ENCODE results near the gene LBH.

The LBH gene

DNA sequence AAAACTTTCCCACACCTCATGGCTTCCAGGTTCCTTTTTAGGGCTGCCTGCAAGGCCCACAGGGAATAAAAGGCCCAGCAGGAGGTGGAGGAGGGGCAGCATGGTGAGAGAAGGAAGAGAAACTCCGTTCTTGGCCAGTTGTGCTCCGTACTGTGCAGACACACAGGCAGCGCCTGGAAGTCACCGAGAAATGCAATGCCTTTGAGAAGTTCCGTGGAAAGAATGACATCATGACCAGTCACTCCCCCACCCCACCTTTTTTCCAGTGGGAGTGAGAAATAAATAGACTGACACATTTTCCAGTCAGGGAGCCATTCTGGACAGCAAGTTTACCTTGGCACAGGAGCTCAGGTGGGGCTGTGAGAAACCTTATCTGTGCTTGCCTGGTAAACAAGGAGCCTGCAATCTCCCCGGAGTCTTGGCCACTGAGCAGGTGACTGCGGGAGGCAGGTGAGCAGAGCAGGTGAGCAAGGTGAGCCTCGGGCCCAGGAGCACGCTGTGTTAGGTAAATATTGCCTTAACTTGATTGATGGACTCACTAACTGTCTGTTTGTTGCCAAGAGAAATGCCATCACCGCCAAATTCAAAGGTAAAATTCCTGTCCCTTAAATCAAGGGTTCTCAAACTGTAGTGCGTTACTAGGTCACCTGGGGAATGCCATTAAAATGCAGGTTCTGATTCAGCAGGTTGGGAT, 13.5 kb upstream of the LBH start:
- DNase-seq, result no peak

DNA sequence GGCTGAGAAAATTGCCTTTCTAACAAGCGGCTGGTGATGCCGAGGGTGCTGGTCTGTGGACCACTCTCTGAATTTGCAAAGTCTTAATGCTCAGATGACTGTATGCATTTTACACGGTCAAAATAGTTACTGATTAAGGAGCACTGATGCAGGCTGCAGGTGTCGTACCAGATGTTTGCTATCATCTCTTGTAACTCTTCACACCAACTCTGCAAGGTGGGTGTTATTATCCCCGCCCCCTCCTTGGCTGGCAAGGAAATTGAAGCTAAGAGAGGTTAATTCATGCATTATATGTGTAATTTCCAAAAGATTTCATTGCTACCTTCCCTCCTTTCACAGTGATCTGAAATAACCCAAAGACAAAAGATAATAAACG, 13.0 kb upstream of the LBH start:
- DNase-seq, result no peak

DNA sequence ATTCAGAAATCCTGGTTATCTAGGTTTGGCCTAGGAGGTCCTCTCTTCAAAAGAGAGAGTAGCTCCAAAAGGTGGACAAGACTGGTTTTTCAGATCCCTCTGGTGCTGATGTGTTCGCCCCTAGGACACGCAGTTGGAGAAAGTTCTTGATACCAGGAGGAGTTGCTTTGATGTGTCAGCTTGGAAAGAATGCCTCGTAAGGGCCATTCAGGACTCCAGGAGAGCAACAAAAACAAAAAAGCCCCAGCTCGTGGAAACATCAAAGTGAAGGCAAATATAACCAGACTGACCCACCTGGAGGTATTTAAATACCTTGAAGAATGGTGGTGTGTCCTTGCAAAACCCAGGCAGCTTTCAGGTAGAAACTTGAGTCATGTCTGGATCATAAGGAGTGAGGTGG, 12.5 kb upstream of the LBH start:
- no peak for DNase-seq

DNA sequence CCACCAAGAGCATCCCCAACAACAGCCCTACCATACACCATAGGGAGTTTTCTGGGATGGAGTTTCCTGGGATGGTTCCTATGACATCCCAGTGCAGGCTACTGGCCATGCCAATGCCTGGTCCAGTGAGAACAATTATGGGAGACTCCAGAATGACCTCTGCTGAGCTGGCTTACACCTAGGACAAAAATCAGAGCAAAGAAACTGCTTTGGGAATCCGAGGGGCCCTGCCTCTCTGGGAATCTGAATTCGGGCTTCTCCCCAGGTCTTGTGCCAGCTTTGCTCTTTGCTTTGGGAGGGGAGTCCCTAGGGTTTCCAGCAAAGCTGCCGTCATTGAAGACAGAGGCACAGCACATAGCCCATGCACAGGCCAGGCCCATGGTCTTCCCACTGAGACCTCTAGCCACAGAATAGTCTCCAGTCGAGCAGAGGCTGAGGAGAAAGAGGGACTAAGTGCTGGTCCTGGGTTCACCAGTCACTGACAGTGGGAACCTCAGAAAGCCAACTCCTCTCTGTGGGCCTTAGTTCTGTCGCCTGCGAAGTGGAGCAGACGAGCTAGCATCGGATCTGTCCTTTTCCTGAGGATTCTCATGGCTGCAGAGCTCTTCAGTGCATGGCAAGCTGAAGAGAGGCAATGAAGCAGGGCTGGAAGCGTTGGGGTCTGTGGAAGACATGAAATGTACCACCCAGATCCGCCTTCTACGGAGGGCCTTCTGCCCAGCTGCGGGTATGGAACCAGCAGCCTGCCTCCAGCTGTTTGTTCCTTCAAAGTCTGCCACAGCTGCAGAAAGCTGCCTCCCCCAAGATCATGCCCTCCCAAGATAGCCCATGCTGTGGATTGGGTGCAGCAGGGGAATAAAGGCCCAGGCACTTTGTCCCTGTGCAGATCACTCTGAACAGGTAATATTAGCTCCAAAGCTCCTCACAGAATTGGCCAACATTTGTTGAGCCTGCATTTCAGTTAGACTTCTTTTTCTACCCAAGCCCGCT, 11.2 kb upstream of the LBH start:
- DNase-seq, result no peak

DNA sequence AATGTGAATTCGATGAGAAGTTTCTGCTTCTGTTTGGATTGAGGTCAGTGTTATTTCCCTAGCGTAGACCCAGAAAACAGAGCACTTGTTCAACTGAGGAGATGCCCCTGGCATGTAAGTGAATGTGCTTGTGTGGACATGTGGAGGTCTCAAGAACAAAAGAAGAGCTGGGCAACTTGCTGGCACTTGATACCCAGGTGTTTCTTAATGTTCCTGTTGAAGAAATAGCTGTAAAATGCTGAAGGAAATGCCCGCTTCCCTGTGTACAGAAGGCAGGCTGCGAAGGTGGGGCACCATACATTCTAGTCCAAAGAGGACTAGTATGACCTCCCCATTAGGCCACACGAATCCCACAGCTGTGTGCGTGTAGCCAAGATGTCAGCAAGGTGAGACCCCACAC, 9.8 kb upstream of the LBH start:
- no peak for DNase-seq

DNA sequence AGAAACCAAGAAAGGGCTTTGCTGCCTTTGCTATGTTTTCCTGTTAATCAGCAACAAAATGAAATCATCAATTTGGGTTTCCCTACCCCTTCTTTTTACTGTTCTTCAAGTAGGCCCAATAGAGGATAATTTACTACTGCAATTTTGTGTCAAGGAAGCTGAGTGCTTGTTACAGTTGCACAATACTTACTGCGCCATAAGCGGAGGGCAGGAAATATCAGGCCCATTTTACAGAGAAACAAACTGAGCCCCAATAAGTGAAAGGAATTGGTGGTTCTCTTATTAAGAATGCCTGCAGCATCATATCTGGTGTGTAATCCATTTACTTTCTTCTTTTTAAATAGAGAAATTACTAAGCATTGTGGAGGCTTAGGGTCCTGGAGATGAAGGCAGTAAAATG, 9.3 kb upstream of the LBH start:
- DNase-seq, result no peak

DNA sequence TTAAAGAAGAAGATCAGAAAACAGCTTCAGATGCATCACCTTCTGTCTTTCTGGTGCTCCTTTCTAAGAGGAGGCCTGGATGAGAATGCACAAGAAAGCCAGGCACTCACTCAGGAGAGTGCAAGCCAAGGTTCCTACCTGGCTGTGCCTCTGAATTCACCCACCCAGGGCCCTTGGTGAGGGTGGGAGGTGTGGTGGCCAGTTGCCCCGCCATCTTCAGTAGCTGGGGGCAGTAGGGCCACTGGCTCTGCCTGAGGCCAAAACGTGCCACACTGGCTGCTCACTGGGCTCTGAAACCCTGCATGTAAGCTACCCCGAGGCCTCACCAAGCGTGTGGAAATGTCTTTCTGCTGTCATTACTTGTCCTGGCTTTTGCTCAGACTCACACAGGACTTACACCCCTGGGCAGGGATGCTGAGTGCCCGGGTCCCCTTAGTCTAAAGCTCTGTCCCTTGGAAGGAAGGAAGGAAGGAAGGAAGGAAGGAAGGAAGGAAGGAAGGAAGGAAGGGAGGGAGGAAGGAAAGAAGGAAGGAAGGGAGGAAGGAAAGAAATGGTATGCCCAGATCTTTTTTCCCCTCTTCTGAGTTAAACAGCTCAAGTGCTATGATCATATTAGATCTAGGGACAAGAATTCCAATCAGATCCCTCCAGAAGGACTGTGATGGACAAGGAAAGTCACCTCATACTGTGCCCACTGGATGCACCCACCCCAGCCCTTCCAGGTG, 8.5 kb upstream of the LBH start:
- no peak for DNase-seq

DNA sequence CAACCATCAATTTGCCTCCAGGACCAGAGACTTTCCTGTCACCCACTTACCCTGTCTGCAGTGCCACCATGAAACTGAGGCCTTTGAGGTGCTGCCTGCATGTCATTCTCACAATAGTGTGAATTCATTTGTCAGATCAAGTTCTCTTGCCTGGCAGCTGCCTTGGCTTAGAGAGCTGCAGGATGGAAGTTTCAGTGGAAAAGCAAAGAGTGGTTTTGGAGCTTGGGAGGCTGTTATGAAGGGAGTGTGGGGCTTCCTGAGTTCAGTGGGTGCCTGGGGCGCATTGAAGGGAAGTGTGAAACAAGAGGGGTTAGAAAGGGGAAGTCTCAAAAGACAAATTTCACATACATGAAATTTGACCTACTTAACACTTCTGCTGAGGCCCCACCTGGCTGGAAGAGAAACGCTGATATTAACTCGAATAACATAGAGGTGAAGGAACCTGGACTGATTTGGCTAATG, 7.9 kb upstream of the LBH start:
- no peak for DNase-seq

DNA sequence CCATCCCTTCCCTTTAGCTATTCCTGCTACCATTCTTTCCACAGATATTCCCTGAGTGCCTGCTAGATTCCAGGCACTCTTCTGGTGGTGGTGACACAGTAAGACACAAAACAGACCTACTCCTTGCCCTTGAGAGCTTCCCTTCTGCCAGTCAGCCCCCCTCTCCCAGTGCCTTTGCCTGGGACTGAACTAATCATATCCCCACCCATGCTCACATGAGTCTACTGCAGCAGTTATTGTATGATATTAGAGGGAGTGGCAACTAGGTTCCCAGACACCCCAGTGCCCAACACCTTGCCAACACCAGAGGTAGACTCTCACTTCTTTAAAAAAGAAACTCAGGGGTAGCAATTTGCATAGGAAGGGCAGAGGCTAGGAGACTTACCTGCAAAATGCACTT, 7.2 kb upstream of the LBH start:
- no peak for DNase-seq

DNA sequence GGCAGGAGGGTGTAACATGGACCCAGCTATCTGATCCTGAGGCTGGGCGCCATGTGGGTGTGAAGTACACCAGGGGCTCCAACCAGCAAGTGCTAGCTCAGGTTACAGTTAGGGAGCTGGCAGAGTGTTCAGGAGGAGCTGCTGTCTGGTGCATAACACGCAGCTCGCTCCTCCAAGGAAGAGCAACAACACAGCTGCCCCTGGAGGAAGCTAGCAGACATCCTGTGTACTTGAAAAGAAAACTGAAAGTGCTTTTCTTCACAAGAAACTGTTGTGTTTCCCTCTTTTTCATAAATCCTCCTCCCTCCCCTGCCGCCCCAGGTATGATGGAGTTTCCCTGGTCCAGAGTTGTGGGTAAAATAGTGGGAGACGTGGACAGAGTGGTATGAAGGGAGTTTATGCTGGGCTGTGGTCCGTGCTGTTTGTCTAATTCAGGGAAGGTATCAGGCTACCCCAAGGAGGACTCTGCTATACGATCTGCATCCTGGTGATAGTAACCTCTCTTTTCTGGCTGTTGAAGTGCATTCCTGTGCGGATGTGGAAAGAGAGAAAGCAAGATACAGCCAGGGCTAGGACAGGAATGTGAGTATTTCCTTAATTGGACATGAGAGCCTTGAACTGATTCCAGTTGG, 6.1 kb upstream of the LBH start:
- DNase-seq, result peak; percentile 68

DNA sequence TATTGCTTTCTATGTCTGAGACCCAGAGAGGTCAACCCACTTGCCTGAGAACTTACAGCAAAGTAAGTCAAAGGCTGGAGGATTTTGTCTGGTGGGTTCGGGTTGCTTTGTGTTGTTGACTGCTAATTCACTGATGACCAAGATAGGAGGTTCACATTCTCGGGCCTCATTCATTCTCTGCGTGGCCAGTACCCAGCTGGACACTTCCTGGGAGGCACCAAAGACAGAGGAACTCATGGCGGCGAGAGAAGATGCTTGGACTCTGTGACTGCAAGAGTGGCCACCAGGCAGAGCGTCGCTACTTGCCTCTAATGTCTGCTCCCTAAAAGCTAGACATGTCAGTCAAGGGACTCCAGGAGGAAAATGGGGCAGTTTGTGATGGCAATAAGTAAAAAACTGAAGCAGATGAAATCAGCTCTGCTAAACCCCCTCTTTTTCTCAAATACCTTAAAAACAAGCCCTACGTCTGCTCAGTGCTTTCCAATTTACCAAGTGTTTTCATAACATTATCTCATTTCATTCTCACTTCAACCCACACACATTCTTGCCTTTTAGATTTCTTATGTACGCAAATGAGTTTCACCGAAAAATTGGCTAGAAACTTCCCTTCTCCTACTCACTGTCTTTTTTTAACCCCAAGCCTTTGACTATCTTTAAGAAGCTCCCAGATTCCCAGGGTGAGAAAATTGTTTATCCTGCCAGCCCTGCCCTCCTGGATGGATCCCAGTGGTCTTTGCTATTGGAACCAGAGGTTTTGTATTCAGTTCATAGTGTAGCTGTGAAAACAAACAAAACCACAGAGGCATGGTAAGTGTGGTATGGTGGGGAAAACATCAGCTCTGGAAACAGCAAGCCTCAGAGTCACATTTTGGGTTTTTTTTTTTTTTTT, 4.9 kb upstream of the LBH start:
- peak; percentile 49 for DNase-seq

DNA sequence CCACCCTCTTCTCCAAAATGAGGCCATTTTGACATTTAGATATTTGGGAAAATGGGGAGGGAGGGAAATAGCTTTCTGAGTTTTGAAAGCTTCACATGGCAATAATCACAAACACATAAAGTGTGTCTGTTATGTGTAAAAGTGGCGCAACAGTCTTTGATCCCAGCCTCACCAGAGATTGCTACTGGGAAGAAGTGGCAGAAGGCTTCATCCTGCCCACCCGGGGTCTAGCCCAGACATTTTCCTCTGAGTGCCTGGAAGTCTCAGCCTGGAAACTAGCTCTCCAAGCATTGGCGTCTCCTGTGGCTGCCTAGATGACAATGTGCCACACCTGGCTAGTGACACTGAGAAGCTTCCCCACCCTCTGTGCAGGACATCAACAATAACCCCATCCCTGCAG, 1.7 kb upstream of the LBH start:
- DNase-seq, result no peak

DNA sequence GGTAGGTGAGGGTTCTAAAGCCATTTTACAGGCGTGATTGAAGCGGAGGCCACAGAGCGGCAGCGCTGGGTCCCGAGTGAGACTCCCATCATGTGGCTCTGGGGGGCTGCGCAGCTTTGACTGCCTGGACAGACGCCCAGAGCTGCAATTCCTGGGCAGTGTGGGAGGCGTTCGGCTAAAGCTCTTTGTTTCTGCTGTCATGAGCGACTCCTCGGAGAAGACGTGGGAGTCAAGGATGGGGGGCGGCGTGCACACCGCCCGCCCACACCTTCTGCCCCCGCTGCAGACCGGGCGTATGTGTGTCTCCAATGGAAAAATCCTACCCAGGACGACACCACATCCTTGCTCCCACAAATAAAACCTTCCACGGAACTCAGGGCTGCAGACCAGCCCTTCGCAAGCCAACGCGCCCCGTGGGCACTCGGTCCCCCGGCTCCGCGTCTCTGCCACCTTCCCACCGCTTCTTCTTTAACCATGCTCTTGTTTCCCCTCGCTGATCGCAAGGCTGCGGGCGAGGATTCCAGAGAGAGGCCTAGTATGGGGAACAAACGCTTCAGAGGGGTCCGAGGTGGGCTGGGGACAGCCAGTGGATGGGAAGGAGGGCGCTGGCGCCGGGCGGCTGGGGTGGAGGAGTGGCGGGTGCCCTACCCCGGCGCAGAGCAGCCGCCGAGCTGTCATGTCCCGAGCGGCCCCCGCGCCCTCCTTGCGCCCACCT, 680 bp upstream of the LBH start:
- no peak for DNase-seq

DNA sequence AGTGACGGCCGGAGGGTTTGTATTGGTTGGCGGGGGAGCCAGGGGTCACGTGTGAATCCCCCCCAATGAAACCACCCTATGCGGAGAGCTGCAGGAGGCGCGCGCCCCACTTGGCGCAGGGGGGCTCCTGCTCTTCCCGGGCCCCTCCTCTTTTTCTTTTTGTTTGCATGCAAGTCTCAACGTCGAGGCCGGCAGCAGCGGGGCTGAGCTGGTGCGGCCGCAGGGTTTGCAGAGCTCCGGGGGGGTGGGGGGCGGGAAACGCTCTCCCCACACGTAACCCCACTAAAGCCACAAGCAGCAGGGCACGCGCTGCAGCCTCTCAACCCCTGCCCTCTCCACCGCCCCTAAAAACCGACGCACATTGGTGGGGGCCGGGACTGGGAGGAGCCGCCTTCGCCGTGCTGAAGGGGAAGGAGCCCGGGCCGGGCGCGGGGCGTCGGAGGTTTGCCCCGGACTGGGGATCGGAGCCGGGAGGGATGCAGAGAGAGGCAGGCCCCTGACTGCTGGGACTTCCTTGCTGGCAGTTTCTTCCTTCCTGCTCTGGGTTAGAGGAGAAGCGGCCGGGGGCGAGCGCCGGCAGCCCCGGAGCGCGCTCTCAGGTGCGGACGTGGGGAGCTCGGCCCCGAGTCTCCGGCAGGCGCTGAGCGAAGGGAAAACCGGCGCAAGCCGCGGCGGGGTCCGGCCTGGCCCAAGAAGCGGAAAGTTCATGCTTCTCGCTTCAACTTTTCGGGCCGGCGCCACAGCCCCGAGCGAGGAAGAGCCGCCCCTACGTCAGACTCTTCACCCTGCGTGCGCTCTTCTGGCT, 864 bp downstream of the LBH start:
- peak; percentile 68 for DNase-seq

DNA sequence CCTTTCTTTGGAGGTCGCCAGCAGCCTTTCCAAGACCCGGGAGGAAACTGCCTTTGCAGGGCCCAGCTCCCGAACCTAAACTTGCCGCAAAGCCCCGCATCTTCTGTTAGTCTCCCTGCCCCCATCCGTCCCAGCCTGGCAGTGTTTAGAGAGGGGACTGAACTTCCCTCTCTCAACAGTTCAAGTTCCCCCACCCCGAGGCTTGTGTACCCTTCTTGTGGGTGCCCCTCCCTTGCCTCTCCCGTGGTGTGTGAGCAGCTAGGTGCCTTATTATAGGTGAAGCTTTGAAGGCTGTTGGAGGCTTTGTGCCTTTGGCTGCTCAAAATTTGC, 1.4 kb downstream of the LBH start:
- no peak for DNase-seq

DNA sequence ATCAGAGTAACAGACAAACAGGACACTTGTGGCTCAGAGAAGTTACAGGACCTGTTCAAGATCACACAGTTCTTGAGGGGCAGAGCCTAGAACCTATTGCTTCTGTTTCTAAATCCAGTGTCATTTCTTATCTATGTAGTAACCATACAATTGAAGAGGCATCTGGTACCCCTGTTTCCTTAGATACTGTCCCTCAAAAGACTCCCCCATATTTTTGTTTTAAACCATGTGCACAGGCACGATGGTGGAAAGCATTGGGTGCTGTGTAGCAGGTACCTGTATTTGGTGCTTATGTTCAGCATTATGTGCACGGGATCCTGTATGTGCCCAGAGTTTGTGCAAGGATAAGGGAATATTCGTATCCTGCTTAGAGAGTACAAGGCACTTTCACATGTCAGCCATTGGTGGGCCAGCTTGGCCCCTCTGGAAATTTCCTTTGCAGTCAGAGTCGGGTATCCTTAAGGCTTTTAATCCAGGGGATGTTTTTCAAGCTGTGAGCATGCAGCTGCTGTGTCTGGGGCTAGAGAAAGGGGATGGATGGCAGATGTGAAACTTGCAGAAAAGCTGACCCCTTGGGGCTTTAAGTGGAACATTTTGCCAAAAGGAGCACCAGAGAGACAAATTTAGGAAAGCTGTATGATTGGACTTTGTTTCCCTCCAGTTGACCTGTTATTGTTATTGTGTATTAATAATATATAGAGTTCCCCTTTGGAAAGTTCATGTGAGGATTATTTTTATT, 2.1 kb downstream of the LBH start:
- DNase-seq, result no peak

DNA sequence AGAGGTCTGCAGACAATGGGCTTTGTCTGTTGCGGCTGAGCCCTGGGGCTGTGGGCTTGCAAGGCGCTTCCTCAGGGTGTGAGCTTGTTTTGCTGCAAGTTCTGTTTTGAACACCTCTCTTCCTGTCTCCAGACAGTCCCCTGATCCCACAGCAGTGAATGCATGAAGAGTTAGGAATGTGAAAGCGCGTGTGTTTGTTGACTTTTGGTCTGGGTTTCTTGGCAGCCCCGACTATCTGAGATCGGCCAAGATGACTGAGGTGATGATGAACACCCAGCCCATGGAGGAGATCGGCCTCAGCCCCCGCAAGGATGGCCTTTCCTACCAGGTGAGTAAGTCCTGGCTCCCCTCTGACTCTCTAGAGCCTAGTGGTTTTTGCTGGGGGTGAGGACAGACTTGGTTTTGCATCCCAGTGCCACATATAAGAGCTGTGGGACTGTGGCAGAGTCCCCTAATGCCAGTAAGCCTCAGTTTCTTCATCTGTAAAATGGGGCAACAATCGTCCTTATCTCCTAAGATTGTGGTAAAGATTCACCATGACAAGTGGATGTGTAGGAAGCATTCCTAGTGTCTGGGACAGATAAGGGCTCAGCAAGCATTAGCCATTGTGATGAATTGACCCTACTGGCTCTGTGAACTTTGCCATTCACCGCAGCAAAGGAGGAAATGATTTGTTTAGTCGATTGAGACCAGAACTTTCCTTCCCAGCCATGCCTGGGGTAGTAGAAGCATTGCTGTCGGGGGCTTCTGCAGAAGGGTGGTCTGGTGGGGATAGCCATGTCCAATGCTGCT, 3.0 kb downstream of the LBH start:
- peak; percentile 75 for DNase-seq

DNA sequence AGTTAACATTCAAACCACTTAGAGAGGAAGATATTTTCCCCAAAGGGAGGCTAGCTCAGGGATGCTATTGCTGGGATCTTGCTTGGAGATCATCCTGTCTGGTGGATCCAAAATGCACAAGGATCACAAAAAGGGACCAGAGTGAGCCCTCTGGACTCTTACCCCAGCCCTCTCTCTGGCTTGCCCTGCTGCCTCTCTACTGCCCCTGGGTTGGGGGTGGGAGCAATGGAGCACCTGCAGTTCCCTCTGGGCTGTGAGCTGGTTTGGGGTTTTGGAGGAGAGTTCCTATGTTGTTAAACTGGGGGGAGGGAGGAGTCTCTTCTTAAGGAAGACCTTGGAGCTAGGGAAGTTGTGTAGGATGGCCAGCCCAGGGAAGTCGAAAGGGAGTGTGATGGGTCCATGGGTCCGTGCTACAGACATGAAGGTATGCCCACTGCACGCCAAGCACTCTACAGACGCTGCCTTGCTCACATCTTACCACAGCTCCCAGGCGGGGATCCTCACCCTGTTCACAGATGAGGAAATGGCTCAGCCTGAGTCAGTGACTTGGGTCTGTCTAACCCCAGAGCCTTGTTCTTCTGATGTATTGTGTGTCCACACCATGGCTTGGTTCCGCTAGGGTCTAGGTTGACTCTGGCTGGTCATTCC, 3.8 kb downstream of the LBH start:
- DNase-seq, result peak; percentile 72
